Inflammatory macrophage treated with lipopolysaccharide for 1 hour (primary cell): ENCODE measurements around the gene MYRIP.
A peak's percentile ranks its signal among the peaks of the same experiment; 100 is the strongest.
"Not testable (repeated sequence)": the region's sequence is repeated elsewhere in the genome, so short reads cannot be mapped to it uniquely, and the experiment has no call there.

ENCODE experiments used
- DNase-seq, 2 donors: peaks; one replicate each; pipeline ENCODE4 v3.0.0-alpha.2; 2020 to 2022

Gene MYRIP

GRCh38 chr3:39977058-39977794, 167.8 kb downstream of the MYRIP start:
- DNase-seq: no peak

GRCh38 chr3:39978308-39978707, 168.9 kb downstream of the MYRIP start:
- DNase-seq: no peak

GRCh38 chr3:39980058-39980457, 170.6 kb downstream of the MYRIP start:
- no peak for DNase-seq

- DNase-seq: no peak
Observed at GRCh38 chr3:39980781-39981180, 171.4 kb downstream of the MYRIP start.

- no peak for DNase-seq
Observed at GRCh38 chr3:39981547-39982184, 172.3 kb downstream of the MYRIP start.

GRCh38 chr3:39982665-39983357, 173.4 kb downstream of the MYRIP start:
- DNase-seq: no peak

- DNase-seq: no peak
Observed at GRCh38 chr3:39989746-39990145, 180.3 kb downstream of the MYRIP start.

- DNase-seq: peak; percentile 27 to 72
Observed at GRCh38 chr3:39990532-39990931, 181.1 kb downstream of the MYRIP start.

- no peak for DNase-seq
Observed at GRCh38 chr3:40008796-40009195, 199.4 kb downstream of the MYRIP start.

- no peak for DNase-seq
Observed at GRCh38 chr3:40009991-40010390, 200.6 kb downstream of the MYRIP start.

- DNase-seq: no peak
Observed at GRCh38 chr3:40012381-40012780, 203.0 kb downstream of the MYRIP start.

GRCh38 chr3:40016391-40016790, 207.0 kb downstream of the MYRIP start:
- DNase-seq: no peak

GRCh38 chr3:40018369-40018768, 209.0 kb downstream of the MYRIP start:
- DNase-seq: no peak

- no peak for DNase-seq
Observed at GRCh38 chr3:40019376-40019775, 210.0 kb downstream of the MYRIP start.

GRCh38 chr3:40020689-40021088, 211.3 kb downstream of the MYRIP start:
- no peak for DNase-seq

GRCh38 chr3:40021338-40021737, 211.9 kb downstream of the MYRIP start:
- no peak for DNase-seq

- DNase-seq: no peak
Observed at GRCh38 chr3:40022297-40022827, 213.0 kb downstream of the MYRIP start.

GRCh38 chr3:40024526-40024925, 215.1 kb downstream of the MYRIP start:
- DNase-seq: no peak

- not testable (repeated sequence) for DNase-seq
Observed at GRCh38 chr3:40025892-40026291, 216.5 kb downstream of the MYRIP start.

GRCh38 chr3:40035177-40035576, 225.8 kb downstream of the MYRIP start:
- no peak for DNase-seq

- no peak for DNase-seq
Observed at GRCh38 chr3:40037582-40037981, 228.2 kb downstream of the MYRIP start.

- no peak for DNase-seq
Observed at GRCh38 chr3:40042752-40043443, 233.5 kb downstream of the MYRIP start.

- no peak for DNase-seq
Observed at GRCh38 chr3:40043444-40043755, 234.0 kb downstream of the MYRIP start.
